GM18951 (cell line): ENCODE results near the gene MOSMO.

Source experiments
- POLR2A ChIP-seq: IDR thresholded peaks from 4 replicates; pipeline ENCODE4 v1.6.1; 2011; ENCODE audit warnings: mild to moderate bottlenecking; ENCODE audit not compliant: insufficient read length, insufficient read depth; ENCODE audit errors: extremely low read depth
- in situ Hi-C: fragments of 300-500 bp; cut with MboI; formaldehyde crosslinking; loops from one replicate; pipeline ENCODE4 v1.12.0; 2022; ENCODE audit warnings: low sequenced_read_pairs, mixed read lengths, inconsistent platforms; ENCODE audit not compliant: unreplicated experiment

MOSMO gene

DNA sequence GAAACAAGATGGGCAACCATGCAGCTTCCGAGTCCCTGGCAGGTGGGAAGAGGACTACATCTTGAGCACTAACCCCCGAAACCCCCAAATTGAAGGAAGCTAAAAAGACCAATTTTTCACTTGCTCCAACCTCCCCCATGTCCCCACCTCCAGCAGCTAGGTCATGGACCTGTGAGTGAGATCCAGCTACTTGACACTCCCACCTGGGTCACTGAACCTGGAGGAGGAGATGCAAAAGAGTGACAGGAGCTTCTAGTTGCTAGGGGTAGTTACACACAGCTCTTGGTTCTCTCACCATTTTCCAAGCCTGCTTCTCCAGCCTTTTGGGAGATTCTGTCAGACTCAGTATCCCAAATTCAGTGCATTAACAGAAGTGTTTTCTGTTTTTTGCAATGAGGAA is 18.2 kb upstream of the MOSMO start:
- TF ChIP-seq POLR2A = no peak

DNA sequence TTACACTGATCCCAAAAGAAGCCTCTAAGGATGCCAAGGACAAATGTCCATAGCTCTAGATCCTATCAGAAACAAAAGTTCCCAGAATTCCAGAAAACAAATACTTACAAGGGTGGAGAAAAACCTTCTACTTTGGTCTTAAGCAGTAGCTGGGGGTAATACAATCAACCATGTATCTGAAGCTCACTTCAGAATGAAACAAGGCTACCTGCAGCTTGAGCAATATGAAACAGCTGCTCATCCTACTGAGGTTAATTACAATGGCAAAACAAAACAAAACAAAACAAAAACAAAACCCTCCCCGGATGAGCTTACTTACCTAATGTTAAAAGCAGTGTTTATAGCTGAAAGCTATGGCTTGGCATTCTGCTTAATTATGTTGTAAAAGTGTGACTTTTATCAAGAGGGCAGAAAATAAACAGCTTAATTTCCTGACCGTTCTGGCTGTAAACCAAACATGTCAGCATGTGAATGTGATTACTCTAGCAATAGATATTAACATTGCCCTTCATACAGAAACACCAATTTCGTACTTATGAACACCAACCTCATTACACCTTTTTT is 17.4 kb upstream of the MOSMO start:
- TF ChIP-seq POLR2A = no peak
- in situ Hi-C loops = no loop called here

More for the DNA sequence above, 18.2 kb upstream of the MOSMO start:
- in situ Hi-C loops = no loop called here

- in situ Hi-C loops = no loop called here
- no peak for TF ChIP-seq POLR2A
Measured at GRCh38 chr16:21991621-21992020, 16.3 kb upstream of the MOSMO start.

DNA sequence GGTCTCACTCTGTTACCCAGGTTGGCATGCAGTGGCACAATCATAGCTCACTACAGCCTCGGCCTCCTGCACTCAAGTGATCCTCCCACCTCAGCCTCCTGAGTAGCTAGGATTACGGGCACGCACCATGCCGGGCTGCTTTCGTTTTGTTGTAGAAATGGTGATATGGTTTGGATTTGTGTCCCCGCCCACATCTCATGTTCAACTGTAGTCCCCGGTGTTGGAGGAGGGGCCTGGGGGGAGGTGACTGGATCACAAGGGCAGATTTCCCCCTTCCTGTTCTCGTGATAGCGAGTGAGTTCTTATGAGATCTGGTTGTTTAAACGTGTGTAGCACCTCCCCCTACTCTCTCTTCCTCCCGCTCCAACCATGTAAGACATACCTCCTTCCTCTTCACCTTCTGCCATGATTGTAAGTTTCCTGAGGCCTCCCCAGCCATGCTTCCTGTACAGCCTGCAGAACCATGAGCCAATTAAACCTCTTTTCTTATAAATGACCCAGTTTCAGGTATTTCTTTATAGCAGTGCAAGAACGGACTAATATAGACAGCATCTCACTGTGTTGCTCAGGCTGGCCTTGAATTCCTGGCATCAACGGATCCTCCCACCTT is 12.9 kb upstream of the MOSMO start:
- in situ Hi-C loops = no loop called here
- TF ChIP-seq POLR2A = no peak

- no peak for TF ChIP-seq POLR2A
- in situ Hi-C loops = no loop called here
Measured at GRCh38 chr16:21996923-21997696, 10.8 kb upstream of the MOSMO start.

- TF ChIP-seq POLR2A = no peak
- in situ Hi-C loops = no loop called here
Measured at GRCh38 chr16:21997697-21998480, 10.0 kb upstream of the MOSMO start.

- TF ChIP-seq POLR2A = no peak
- in situ Hi-C loops = loop anchor here (10.0 kb wide), 2 partner anchors 73 to 183 kb away; no protein-coding TSS in a partner anchor
Measured at GRCh38 chr16:22001591-22001990, 6.3 kb upstream of the MOSMO start.

DNA sequence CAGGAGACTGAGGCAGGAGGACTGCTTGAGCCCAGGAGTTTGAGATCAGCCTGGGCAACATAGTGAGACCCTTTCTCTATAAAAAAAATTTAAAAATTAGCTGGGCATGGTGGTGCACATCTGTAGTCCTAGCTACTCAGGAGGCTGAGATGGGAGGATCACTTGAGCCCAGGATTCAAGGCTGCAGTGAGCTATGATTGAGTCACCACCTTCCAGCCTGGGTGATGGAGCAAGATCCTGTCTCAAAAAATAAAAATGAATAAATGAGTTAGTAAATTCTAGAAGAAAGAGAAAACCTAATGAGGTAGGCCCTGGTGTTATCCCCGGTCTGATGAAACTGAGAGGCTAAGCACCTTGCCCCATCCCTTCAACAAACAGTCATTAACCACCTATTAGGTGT is 5.9 kb upstream of the MOSMO start:
- in situ Hi-C loops = loop anchor here (10.0 kb wide), 2 partner anchors 73 to 183 kb away; no protein-coding TSS in a partner anchor

- in situ Hi-C loops = loop anchor here (10.0 kb wide), 2 partner anchors 72 to 182 kb away; no protein-coding TSS in a partner anchor
- no peak for TF ChIP-seq POLR2A
Measured at GRCh38 chr16:22003195-22003594, 4.7 kb upstream of the MOSMO start.

DNA sequence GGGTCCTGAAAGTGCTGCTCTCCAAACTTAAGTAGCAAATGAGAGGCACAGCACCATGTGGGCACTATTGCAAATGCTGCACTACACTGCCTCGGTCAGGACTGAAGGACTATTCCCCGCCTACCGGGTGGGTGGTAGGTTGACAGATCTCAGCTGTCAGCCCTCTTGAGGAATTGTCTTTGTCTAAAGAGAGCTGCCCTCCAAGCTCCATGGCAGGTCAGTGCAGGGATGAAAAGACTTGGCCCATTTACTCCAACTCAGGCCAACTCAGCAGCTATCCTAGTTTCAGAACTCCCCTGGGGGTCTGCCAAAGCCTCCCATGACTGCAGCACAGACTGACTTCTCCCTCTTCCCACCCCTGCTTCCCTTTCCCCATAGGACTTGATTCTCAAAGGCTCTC is 3.6 kb upstream of the MOSMO start:
- no peak for TF ChIP-seq POLR2A
- in situ Hi-C loops = loop anchor here (10.0 kb wide), 2 partner anchors 70 to 180 kb away; no protein-coding TSS in a partner anchor

DNA sequence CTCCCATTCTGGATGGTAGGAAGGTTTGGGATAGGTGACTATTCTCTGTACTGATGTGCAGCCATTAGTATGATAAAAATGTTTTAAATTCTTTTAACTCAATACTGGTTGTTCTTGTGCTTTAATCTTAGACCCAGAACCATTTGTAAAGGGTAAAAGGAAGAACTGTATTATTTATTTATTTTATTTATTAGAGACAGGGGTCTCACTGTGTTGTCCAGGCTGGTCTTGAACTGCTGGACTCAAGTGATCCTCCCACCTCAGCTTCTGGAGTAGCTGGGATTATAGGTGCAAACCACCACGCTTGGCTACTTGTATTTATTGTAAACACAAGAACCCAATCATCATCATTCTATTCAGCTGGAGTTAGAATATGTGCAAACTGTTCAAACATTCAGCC is 2.2 kb upstream of the MOSMO start:
- in situ Hi-C loops = loop anchor here (10.0 kb wide), 2 partner anchors 69 to 179 kb away; no protein-coding TSS in a partner anchor
- TF ChIP-seq POLR2A = no peak

GRCh38 chr16:22006636-22007035 is 1.3 kb upstream of the MOSMO start:
- in situ Hi-C loops = loop anchor here (10.0 kb wide), 2 partner anchors 68 to 178 kb away; no protein-coding TSS in a partner anchor
- TF ChIP-seq POLR2A = no peak

GRCh38 chr16:22007159-22007508 is 777 bp upstream of the MOSMO start:
- in situ Hi-C loops = loop anchor here (10.0 kb wide), 2 partner anchors 68 to 178 kb away; no protein-coding TSS in a partner anchor

More at GRCh38 chr16:22007159-22007508, 777 bp upstream of the MOSMO start:
- TF ChIP-seq POLR2A = no peak
